ENCODE data around the gene HIVEP1. TPM values are rescaled to one million over a fixed set of nuclear protein-coding genes. Genes with fewer than 3 reads are reported as not detected.

HIVEP1 gene
- total and polyA plus RNA-seq, 4 donors: 2.7 to 27.2 (median 6.2) TPM

DNA sequence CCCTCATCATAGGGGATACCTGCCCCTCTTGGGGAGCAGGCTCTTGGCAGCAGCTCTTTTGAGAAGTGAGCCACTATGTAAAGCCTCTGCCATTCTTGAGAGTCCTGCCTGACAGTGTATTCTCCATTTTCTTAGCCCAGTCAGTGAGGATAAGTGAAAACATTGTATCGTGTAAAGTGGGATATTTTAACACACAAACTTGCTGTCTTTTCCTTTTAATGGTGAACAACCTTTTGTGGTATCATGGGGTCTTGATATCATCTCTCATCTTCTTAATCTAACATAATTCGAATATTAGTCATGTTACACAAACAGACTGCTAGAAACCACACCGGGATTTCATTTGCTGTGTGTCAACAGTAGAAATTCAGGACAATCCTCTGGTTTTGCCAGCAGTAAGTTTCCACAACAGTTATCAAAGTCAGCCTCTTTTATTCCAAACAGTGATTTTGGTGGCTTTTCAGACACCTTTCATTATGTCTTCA lies 136.2 kb downstream of the HIVEP1 start (continued):
- TF ChIP-seq, protein P1, sequence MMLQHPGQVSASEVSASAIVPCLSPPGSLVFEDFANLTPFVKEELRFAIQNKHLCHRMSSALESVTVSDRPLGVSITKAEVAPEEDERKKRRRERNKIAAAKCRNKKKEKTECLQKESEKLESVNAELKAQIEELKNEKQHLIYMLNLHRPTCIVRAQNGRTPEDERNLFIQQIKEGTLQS (IDR thresholded peaks at IDR 0.05): no peak
- TF ChIP-seq HNF4A (conservative IDR thresholded peaks at IDR 0.05) (no peak), FOXA2 (IDR thresholded peaks at IDR 0.05) (no peak), SP1 (IDR thresholded peaks at IDR 0.05) (no peak), JUND (IDR thresholded peaks at IDR 0.05) (no peak), TAF1 (conservative IDR thresholded peaks at IDR 0.05) (no peak), FOXA1 (IDR thresholded peaks at IDR 0.05) (no peak), MAX (IDR thresholded peaks at IDR 0.05) (no peak), HNF4G (IDR thresholded peaks at IDR 0.05) (no peak), YY1 (IDR thresholded peaks at IDR 0.05) (no peak)

DNA sequence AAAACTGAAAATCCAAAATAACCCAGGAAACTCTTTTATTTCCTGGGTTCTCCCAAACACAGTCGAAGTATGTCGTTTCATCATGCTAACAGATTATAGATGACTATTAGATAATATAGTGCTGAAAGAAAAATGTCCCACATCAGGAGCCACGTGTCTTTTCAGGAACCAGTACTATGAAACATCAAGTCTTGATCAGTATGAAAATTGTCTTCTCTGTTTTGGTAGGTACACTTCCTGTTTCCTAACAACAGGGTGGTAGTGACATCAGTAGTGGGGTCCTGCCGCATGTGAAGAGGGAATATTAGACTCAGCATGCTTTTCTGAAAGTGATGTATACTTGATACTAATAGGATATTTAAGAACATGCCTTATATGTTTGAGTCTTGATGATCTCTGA lies 136.7 kb downstream of the HIVEP1 start:
- no peaks in the 10 kb centered on the region for H3K27me3 ChIP-seq (ENCODE audit: control insufficient read depth in 4 of 4, insufficient read depth in 4 of 4, low read length in 3 of 4)
- no peaks in the 10 kb centered on the region for H3K9me3 ChIP-seq (ENCODE audit: control insufficient read depth in 4 of 4, low read length in 3 of 4)
- H3K9ac ChIP-seq (ENCODE audit: low read depth in 1 of 2, low read length in 2 of 2): no peak overlapping the region
- H3K4me1 ChIP-seq (ENCODE audit: control insufficient read depth in 4 of 4, insufficient read depth in 4 of 4, low read length in 3 of 4): no peaks in the 10 kb centered on the region
- 67% methylated on average over 4 of the region's 4 CpGs for WGBS
- TF ChIP-seq FOXA2 (IDR thresholded peaks at IDR 0.05) (no peak), MAX (IDR thresholded peaks at IDR 0.05) (no peak), JUND (IDR thresholded peaks at IDR 0.05) (no peak), RAD21 (IDR thresholded peaks at IDR 0.05) (no peak), NR2F2 (IDR thresholded peaks at IDR 0.05) (no peak), RXRA (IDR thresholded peaks at IDR 0.05) (no peak), EGR1 (IDR thresholded peaks at IDR 0.05; ENCODE audit: low read depth in 2 of 2) (no peak), YY1 (IDR thresholded peaks at IDR 0.05) (no peak), HNF4A (conservative IDR thresholded peaks at IDR 0.05) (no peak), REST (IDR thresholded peaks at IDR 0.05) (no peak), FOXA1 (IDR thresholded peaks at IDR 0.05) (no peak), SP1 (IDR thresholded peaks at IDR 0.05) (no peak), TAF1 (conservative IDR thresholded peaks at IDR 0.05) (no peak), GABPA (IDR thresholded peaks at IDR 0.05 in 1 of 2, conservative IDR thresholded peaks at IDR 0.05 in 1 of 2) (no peak)
- TF ChIP-seq, protein P2, sequence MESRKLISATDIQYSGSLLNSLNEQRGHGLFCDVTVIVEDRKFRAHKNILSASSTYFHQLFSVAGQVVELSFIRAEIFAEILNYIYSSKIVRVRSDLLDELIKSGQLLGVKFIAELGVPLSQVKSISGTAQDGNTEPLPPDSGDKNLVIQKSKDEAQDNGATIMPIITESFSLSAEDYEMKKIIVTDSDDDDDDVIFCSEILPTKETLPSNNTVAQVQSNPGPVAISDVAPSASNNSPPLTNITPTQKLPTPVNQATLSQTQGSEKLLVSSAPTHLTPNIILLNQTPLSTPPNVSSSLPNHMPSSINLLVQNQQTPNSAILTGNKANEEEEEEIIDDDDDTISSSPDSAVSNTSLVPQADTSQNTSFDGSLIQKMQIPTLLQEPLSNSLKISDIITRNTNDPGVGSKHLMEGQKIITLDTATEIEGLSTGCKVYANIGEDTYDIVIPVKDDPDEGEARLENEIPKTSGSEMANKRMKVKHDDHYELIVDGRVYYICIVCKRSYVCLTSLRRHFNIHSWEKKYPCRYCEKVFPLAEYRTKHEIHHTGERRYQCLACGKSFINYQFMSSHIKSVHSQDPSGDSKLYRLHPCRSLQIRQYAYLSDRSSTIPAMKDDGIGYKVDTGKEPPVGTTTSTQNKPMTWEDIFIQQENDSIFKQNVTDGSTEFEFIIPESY (IDR thresholded peaks at IDR 0.05): no peak
- DNase-seq (ENCODE audit: low spot score): no peak
- H3K27ac ChIP-seq (ENCODE audit: low read depth in 1 of 2, low read length in 2 of 2): no peak overlapping the region
- no peak overlapping the region for H3K4me3 ChIP-seq (ENCODE audit: low read depth in 1 of 3, low read length in 3 of 3)
- peaks cover 0 to 7% (median 3%) of the 10 kb centered on the region in 4 donors for H3K36me3 ChIP-seq (ENCODE audit: control insufficient read depth in 4 of 4, insufficient read depth in 3 of 4, low read depth in 1 of 4, low read length in 3 of 4)
